Stimulated activated CD8-positive, alpha-beta memory T cell treated with anti-CD3 and anti-CD28 coated beads, Interleukin-4, amount 100 ng/mL, for 4 hours (primary cell): ENCODE data around the gene RNASEH2B.
A peak's percentile ranks its signal among the peaks of the same experiment; 100 is the strongest.

ENCODE experiments used
- DNase-seq, 2 donors: peaks; one replicate each; pipeline ENCODE4 v3.0.0-alpha.2; 2020; ENCODE audit warnings: low read depth in 2 of 2, low spot score in 1 of 2

RNASEH2B gene

GRCh38 chr13:50909605-50910484 is at the start of gene RNASEH2B:
Gene RNASEH2B (plus strand): TSS chr13:50909791. CDS start chr13:50910077, 286 bp downstream.
- DNase-seq = peak; percentile 25 to 42

DNA sequence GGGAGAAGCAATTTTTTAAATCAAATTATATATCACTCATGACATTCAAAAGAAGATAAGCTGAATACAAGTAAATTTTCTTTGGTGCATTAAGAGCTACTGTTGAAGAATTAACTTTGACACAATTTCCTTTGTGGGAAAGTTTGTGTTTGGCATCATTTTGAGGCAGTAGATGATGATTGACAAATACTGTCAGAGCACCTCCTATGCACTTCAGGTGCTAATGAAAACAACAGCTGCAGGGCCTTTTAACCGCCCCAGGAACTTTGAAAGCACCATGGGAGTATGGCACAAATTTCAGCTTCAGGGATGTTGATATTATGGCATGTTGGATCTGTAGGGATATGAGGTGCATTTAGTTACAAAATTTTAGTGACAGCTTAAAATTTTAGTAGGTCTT is 45.1 kb upstream of the RNASEH2B start:
- no peak for DNase-seq

DNA sequence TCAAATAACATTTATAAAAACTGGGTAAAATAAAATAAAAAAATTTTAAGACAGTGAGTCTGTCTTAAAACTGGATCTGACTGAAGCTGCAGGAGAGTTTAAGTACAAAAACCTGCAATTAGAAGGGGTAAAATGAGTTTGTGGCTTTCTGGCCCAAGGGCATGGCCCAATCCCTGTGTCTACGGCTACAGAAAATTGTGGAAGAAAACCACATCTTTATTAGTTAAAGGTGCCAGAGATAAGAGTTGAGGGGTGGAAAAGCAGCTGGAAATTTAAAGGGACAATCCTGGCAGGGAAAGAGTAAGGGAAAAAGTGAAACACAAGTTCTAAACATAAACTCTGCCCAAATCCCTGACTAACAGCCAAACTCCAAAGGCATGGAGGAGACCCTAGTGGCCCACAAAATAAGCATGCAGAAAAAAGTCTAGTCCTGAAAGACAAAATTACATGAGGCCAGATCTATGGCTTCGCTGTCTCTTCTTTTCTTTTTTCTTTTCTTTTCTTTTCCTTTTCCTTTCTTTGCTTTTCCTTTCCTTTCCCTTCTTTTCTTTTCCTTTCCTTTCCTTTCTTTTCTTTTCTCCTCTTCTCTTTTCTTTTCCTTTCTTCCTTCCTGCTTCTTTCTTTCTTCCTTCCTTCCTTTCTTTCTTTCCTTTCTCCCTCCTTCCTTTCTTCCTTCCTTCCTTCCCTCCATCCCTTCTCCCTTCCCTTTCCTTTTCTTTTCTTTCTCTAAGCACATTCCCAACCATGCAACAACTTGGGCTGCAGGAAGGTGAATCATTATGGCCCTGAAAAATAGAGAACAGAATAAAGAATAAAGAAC is 42.6 kb upstream of the RNASEH2B start:
- DNase-seq = no peak

GRCh38 chr13:50867637-50867945 is 42.0 kb upstream of the RNASEH2B start:
- no peak for DNase-seq

DNA sequence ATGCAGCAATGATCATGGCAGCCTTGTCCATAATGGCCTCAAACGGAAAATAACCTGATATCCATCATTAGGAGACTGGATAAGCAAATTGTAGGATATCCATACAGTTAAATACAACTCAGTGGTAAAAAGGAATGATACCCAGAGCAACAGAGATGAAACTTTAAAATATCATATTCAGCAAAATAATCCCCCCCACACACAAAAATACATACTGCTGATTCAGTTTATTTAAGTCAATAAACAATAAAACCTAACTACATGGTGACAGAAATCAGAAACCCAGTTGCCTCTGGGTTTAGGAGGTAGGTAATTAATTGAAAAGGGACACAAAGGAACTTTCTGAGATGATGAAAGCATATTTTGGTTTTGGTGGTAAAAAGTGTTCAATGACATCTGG is 38.2 kb upstream of the RNASEH2B start:
- no peak for DNase-seq

DNA sequence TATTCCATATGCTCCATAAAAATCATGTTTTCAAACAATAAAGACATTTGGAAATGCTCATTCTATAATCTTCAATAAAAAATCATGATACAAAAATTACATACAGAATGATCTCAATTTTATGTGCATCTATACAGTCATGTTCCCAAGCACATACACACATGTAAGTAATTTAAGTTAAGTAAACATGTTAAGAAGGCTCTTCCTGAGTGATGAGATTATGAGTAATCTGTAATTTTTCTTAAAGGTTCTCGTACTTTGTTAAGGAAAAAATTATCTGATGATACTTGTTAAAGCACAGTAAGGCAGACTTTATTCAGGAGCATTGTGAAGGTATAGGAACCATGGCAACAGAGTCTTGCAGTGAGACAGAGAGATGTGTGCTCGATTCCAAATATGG is 36.1 kb upstream of the RNASEH2B start:
- no peak for DNase-seq

GRCh38 chr13:50873991-50874390 is 35.6 kb upstream of the RNASEH2B start:
- no peak for DNase-seq

GRCh38 chr13:50882816-50883435 is 26.7 kb upstream of the RNASEH2B start:
- DNase-seq = no peak

GRCh38 chr13:50883728-50884127 is 25.9 kb upstream of the RNASEH2B start:
- DNase-seq = no peak

- no peak for DNase-seq
Observed at GRCh38 chr13:50884265-50884664, 25.3 kb upstream of the RNASEH2B start.

- DNase-seq = no peak
Observed at GRCh38 chr13:50887151-50887550, 22.4 kb upstream of the RNASEH2B start.

DNA sequence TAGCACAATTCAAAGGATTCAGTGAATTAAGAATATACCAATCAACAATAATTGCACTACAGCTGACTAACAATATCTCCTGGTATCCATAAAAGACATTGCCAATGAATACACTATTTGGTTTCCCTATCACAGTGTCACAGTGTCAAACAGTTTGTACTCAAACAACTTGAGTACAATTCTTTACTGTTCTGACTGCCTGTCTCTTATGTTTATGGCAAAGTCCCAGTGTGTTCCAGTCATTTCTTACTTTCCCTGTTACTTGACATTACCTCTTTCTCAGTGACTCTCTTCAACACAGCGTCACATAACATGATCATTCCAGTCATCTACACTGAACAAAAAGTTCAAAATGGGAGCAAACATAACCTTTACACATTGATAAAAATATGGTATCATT is 21.2 kb upstream of the RNASEH2B start:
- DNase-seq = no peak

GRCh38 chr13:50889317-50889716 is 20.3 kb upstream of the RNASEH2B start:
- DNase-seq = no peak

- no peak for DNase-seq
Observed at GRCh38 chr13:50891206-50891605, 18.4 kb upstream of the RNASEH2B start.

- no peak for DNase-seq
Observed at GRCh38 chr13:50892210-50892944, 17.2 kb upstream of the RNASEH2B start.

GRCh38 chr13:50893211-50893852 is 16.3 kb upstream of the RNASEH2B start:
- no peak for DNase-seq

GRCh38 chr13:50894012-50894411 is 15.6 kb upstream of the RNASEH2B start:
- no peak for DNase-seq

DNA sequence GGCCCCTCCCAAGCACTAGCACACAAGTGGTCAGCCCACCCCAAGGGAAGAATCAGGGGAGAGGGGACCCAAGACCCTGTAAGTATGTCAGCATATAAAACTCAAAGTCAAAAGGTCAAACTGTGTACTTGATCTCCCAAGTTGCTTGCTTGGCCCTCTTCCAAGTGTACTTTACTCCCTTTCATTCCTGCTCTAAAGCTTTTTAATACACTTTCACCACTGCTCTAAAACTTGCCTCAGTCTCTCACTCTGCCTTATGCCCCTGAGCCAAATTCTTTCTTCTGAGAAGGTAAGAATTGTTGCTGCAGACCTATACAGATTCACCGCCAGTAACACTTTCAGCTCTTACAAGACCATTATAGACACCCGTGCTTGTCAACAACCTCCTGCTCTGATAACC is 15.1 kb upstream of the RNASEH2B start:
- DNase-seq = no peak

DNA sequence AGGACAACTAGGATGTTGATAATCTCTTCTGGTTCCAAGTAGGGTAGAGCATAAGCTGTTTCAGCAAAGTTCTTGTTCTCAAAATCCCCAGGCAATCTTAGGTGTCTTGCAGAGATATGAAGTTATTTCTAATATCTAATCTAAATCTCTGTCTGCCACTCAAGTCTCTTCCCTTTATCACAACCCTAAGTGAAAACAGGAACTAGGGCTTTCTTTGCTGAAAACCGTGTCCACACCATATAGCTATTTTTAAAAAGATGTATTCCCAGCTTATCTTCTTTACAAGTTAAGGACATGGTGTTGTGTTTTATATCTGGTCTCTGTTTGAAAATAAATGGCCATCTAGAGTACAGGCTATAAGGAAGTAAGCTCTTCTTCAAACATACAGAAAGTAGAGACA is 11.3 kb upstream of the RNASEH2B start:
- no peak for DNase-seq

- no peak for DNase-seq
Observed at GRCh38 chr13:50901701-50902100, 7.9 kb upstream of the RNASEH2B start.

GRCh38 chr13:50905256-50905655 is 4.3 kb upstream of the RNASEH2B start:
- no peak for DNase-seq
